Upper lobe of left lung (tissue), 4 donors: Measurements from ENCODE around the gene B3GALT5.

Source experiments
- EP300 ChIP-seq, 4 donors: sonication (generic); formaldehyde crosslinking; IDR thresholded peaks; one replicate each; pipeline ENCODE4 v1.5.1; 2017; ENCODE audit warnings: antibody characterized with exemption in 4 of 4, control low read depth in 2 of 4
- POLR2A ChIP-seq, 4 donors: fragments of 450-650 bp; IDR thresholded peaks; one replicate each; pipeline ENCODE4 v1.5.1; 2016 to 2017; ENCODE audit warnings: antibody characterized with exemption in 4 of 4, mild to moderate bottlenecking in 2 of 4
- POLR2AphosphoS5 ChIP-seq, 2 donors: sonication (generic); formaldehyde crosslinking; IDR thresholded peaks; one replicate each; pipeline ENCODE4 v1.5.1; 2017; ENCODE audit warnings: antibody characterized with exemption in 2 of 2
- TF ChIP-seq, protein P1 (sequence below), 6 experiments: fragments of 450-650 bp in 4 of 6; fragments of 200-600 bp in 2 of 6; sonication (generic) in 2 of 6; IDR thresholded peaks; one replicate each; pipeline ENCODE4 v1.5.1; 2016 to 2019; ENCODE audit warnings: antibody characterized with exemption in 6 of 6

DNA sequence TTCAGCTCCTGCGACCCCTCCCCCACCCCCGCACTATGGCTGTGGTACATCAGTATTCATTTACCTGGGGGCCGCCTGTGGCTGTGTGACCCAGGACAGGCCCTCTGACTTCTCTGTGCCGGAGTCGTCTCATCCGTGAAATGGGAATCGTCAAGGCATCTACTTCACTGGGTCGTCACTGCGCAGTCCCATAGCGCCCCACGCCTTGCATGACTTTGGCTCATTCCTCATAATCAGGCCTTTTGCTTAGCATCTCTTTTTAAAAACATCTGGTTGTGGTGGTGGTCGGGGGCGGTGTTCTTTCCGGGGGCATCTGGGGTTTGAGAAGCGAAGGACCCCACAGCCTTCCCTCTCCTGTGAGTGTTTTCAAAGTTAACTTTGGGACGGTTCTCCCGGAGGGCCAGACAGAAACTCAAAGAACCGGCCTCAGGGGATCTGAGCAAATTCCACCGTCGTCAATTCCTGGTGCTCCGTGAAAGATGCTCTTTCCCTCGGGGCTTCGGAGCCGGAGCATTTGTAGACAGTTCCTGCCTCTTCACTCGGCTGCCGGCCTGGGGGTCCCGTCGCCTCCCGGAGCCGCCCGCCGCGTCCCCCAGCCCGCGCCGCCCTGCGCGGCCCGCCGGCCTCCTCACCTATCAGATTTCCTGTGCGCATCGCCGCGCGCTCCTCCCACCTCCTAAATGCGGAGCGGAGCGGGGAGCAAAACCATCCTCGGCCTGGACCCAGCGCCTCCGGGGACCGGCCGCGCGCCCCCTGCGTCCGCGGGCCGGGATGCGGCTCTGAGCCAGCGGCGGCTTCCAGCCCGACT, at the start of gene B3GALT5:
- TF ChIP-seq, protein P1, sequence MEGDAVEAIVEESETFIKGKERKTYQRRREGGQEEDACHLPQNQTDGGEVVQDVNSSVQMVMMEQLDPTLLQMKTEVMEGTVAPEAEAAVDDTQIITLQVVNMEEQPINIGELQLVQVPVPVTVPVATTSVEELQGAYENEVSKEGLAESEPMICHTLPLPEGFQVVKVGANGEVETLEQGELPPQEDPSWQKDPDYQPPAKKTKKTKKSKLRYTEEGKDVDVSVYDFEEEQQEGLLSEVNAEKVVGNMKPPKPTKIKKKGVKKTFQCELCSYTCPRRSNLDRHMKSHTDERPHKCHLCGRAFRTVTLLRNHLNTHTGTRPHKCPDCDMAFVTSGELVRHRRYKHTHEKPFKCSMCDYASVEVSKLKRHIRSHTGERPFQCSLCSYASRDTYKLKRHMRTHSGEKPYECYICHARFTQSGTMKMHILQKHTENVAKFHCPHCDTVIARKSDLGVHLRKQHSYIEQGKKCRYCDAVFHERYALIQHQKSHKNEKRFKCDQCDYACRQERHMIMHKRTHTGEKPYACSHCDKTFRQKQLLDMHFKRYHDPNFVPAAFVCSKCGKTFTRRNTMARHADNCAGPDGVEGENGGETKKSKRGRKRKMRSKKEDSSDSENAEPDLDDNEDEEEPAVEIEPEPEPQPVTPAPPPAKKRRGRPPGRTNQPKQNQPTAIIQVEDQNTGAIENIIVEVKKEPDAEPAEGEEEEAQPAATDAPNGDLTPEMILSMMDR (IDR thresholded peaks at IDR 0.05) = no peak
- TF ChIP-seq POLR2A (IDR thresholded peaks at IDR 0.05) (no peak), POLR2AphosphoS5 (IDR thresholded peaks at IDR 0.05) (no peak), EP300 (IDR thresholded peaks at IDR 0.05) (no peak)
